Muscle layer of colon (tissue), 2 donors: ENCODE measurements around the gene C1orf87.

Experiments
- H3K27ac ChIP-seq: one replicate; pipeline ENCODE4 v1.7.0; 2013; ENCODE audit warnings: low read depth, mild to moderate bottlenecking, low read length, moderate library complexity
- H3K27me3 ChIP-seq, 2 donors: one replicate each; pipeline ENCODE4 v1.7.0; 2013; ENCODE audit warnings: low read length in 2 of 2, mild to moderate bottlenecking in 2 of 2; ENCODE audit not compliant: insufficient read depth in 2 of 2, control insufficient read depth in 1 of 2
- H3K36me3 ChIP-seq: one replicate; pipeline ENCODE4 v1.7.0; 2013; ENCODE audit warnings: mild to moderate bottlenecking, low read length; ENCODE audit not compliant: insufficient read depth
- H3K4me1 ChIP-seq: one replicate; pipeline ENCODE4 v1.7.0; 2013; ENCODE audit warnings: mild to moderate bottlenecking, low read length; ENCODE audit not compliant: insufficient read depth
- H3K4me3 ChIP-seq, 2 donors: one replicate each; pipeline ENCODE4 v1.7.0; 2013; ENCODE audit warnings: low read length in 2 of 2, low read depth in 1 of 2, mild to moderate bottlenecking in 1 of 2, moderate library complexity in 1 of 2
- H3K9ac ChIP-seq: one replicate; pipeline ENCODE4 v1.7.0; 2013; ENCODE audit warnings: low read length
- H3K9me3 ChIP-seq: one replicate; pipeline ENCODE4 v1.7.0; 2013; ENCODE audit warnings: mild to moderate bottlenecking, low read length
- donor health status: abdominal sarcoma.
- donor health status: Adenocarcinoma of cecum.

The C1orf87 gene

GRCh38 chr1:60031146-60031545 lies 42.4 kb downstream of the C1orf87 start:
- no peaks in the 10 kb centered on the region for H3K36me3 ChIP-seq

GRCh38 chr1:60025552-60025951 lies 48.0 kb downstream of the C1orf87 start:
- Histone ChIP-seq H3K4me3 (no peak overlapping the region), H3K36me3 (no peaks in the 10 kb centered on the region), H3K9me3 (no peaks in the 10 kb centered on the region), H3K27ac (no peak overlapping the region), H3K27me3 (no peaks in the 10 kb centered on the region), H3K9ac (no peak overlapping the region), H3K4me1 (no peaks in the 10 kb centered on the region)

More at GRCh38 chr1:60031146-60031545, 42.4 kb downstream of the C1orf87 start:
- Histone ChIP-seq H3K9me3 (no peaks in the 10 kb centered on the region), H3K27me3 (no peaks in the 10 kb centered on the region), H3K9ac (no peak overlapping the region), H3K27ac (no peak overlapping the region), H3K4me3 (no peak overlapping the region), H3K4me1 (no peaks in the 10 kb centered on the region)

- Histone ChIP-seq H3K4me3 (no peak overlapping the region), H3K4me1 (no peaks in the 10 kb centered on the region), H3K9me3 (no peaks in the 10 kb centered on the region), H3K36me3 (no peaks in the 10 kb centered on the region), H3K9ac (no peak overlapping the region), H3K27ac (no peak overlapping the region), H3K27me3 (no peaks in the 10 kb centered on the region)
These were observed 55.9 kb downstream of the C1orf87 start for GRCh38 chr1:60017508-60018205.

DNA sequence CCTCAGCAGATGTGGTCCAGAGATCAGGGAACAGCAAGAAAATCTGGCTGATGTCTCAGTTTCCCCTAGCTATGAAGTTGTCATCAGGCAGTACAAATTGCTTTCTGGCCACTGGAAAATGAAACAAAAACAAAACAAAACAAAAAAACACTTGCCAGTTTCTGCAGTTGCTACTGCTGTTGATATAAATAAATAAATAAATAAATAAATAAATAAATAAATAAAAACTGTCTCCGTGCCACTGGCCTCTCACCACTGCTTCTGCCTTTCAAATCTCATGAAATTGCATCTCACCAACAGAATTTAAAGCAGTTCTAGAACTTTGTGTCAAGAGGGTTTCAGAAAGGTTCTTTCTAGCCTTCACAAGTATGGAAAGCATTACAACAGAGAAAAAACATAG lies 62.9 kb downstream of the C1orf87 start:
- Histone ChIP-seq H3K27ac (no peak overlapping the region), H3K4me1 (no peaks in the 10 kb centered on the region), H3K27me3 (no peaks in the 10 kb centered on the region), H3K9ac (no peak overlapping the region), H3K36me3 (no peaks in the 10 kb centered on the region), H3K4me3 (no peak overlapping the region), H3K9me3 (no peaks in the 10 kb centered on the region)

GRCh38 chr1:60008500-60008899 lies 65.1 kb downstream of the C1orf87 start:
- Histone ChIP-seq H3K36me3 (no peaks in the 10 kb centered on the region), H3K4me3 (no peak overlapping the region), H3K4me1 (no peaks in the 10 kb centered on the region), H3K27ac (no peak overlapping the region), H3K9ac (no peak overlapping the region), H3K27me3 (no peaks in the 10 kb centered on the region), H3K9me3 (no peaks in the 10 kb centered on the region)

GRCh38 chr1:60000625-60001024 lies 72.9 kb downstream of the C1orf87 start:
- H3K9ac ChIP-seq: no peak overlapping the region
- H3K4me3 ChIP-seq: no peak overlapping the region
- H3K27ac ChIP-seq: no peak overlapping the region
- H3K4me1 ChIP-seq: peaks cover 4% of the 10 kb centered on the region
- H3K27me3 ChIP-seq: no peaks in the 10 kb centered on the region
- no peaks in the 10 kb centered on the region for H3K9me3 ChIP-seq
- no peaks in the 10 kb centered on the region for H3K36me3 ChIP-seq

GRCh38 chr1:59999746-60000145 lies 73.8 kb downstream of the C1orf87 start:
- no peaks in the 10 kb centered on the region for H3K36me3 ChIP-seq
- no peak overlapping the region for H3K4me3 ChIP-seq
- H3K4me1 ChIP-seq: peaks cover 5% of the 10 kb centered on the region
- no peaks in the 10 kb centered on the region for H3K9me3 ChIP-seq
- no peaks in the 10 kb centered on the region for H3K27me3 ChIP-seq
- H3K9ac ChIP-seq: no peak overlapping the region
- H3K27ac ChIP-seq: no peak overlapping the region

DNA sequence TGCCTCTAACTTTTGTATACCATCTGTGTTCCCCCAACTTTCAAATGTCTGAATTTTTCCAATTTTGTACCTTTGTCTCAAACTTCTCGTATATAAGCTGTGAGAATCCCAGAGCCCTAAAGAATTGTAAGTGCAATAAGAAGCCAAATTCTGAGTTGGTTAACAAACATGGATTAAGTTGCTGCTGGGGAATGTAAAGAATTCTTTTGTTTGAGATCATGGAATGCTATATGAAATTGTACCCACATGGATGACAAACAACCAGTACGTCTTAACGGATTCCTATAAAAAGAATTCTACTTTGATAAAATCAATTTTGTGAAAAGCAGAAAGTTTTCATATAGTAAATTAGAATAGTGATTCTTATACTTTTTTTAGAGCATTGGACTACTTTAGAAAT lies 74.6 kb downstream of the C1orf87 start:
- Histone ChIP-seq H3K9ac (no peak overlapping the region), H3K9me3 (no peaks in the 10 kb centered on the region), H3K4me3 (no peak overlapping the region), H3K27me3 (no peaks in the 10 kb centered on the region), H3K27ac (no peak overlapping the region), H3K36me3 (no peaks in the 10 kb centered on the region), H3K4me1 (peaks cover 9% of the 10 kb centered on the region)

- Histone ChIP-seq H3K36me3 (no peaks in the 10 kb centered on the region), H3K9me3 (no peaks in the 10 kb centered on the region), H3K4me3 (no peak overlapping the region), H3K27ac (no peak overlapping the region), H3K27me3 (no peaks in the 10 kb centered on the region), H3K4me1 (peaks cover 9% of the 10 kb centered on the region), H3K9ac (no peak overlapping the region)
These were observed 76.0 kb downstream of the C1orf87 start for GRCh38 chr1:59997479-59998115.

GRCh38 chr1:59994302-59995198 lies 79.0 kb downstream of the C1orf87 start:
- H3K27ac ChIP-seq: no peak overlapping the region
- no peaks in the 10 kb centered on the region for H3K36me3 ChIP-seq
- no peak overlapping the region for H3K4me3 ChIP-seq
- H3K9me3 ChIP-seq: no peaks in the 10 kb centered on the region
- H3K9ac ChIP-seq: no peak overlapping the region
- no peaks in the 10 kb centered on the region for H3K27me3 ChIP-seq
- peaks cover 9% of the 10 kb centered on the region for H3K4me1 ChIP-seq

GRCh38 chr1:59992040-59992820 lies 81.3 kb downstream of the C1orf87 start:
- Histone ChIP-seq H3K4me3 (no peak overlapping the region), H3K4me1 (peaks cover 9% of the 10 kb centered on the region), H3K9ac (no peak overlapping the region), H3K27ac (no peak overlapping the region), H3K36me3 (no peaks in the 10 kb centered on the region), H3K27me3 (no peaks in the 10 kb centered on the region), H3K9me3 (no peaks in the 10 kb centered on the region)
